CD8-positive, alpha-beta memory T cell (primary cell): Measurements from ENCODE around the gene RTL10. TPM values are rescaled to one million over a fixed set of nuclear protein-coding genes. Genes with fewer than 3 reads are reported as not detected.
A peak's percentile ranks its signal among the peaks of the same experiment; 100 is the strongest.

Experiments used
- CTCF ChIA-PET: fragments of 350-600 bp; sonication (Branson Sonifier 250); formaldehyde crosslinking; loops from one replicate; lab custom pipeline; 2021; ENCODE audit warnings: antibody characterized with exemption; lab: Charles Lee
- POLR2A ChIA-PET: fragments of 350-600 bp; sonication (Branson Sonifier 250); formaldehyde crosslinking; loops from one replicate; lab custom pipeline; 2021; ENCODE audit warnings: antibody characterized with exemption; lab: Charles Lee
- DNase-seq, 5 donors: peaks; one replicate each; pipeline versions ENCODE4 v3.0.0 to v3.0.0-alpha.2; 2020 to 2022; ENCODE audit warnings: mixed read lengths in 1 of 5
- H3K27ac ChIP-seq: one replicate; pipeline ENCODE4 v1.7.0; 2013; ENCODE audit warnings: low read depth, mild to moderate bottlenecking, low read length, moderate library complexity
- H3K27me3 ChIP-seq: 2 replicates; pipeline ENCODE4 v1.7.0; 2013; ENCODE audit warnings: low read length, mild to moderate bottlenecking; ENCODE audit not compliant: insufficient read depth, poor library complexity, severe bottlenecking
- H3K36me3 ChIP-seq: 2 replicates; pipeline ENCODE4 v1.7.0; 2013; ENCODE audit warnings: mild to moderate bottlenecking, low read length, moderate library complexity; ENCODE audit not compliant: insufficient read depth
- H3K4me1 ChIP-seq: 2 replicates; pipeline ENCODE4 v1.7.0; 2013; ENCODE audit warnings: mild to moderate bottlenecking, low read length, moderate library complexity; ENCODE audit not compliant: insufficient read depth
- H3K4me3 ChIP-seq: 2 replicates; pipeline ENCODE4 v1.7.0; 2013; ENCODE audit warnings: mild to moderate bottlenecking, low read length
- H3K9me3 ChIP-seq: 2 replicates; pipeline ENCODE4 v1.7.0; 2013; ENCODE audit warnings: mild to moderate bottlenecking, low read length
- H3K27ac Mint-ChIP-seq, 8 donors: one replicate each; pipeline ENCODE4 v1.8.0; 2020 to 2021; ENCODE audit warnings: mixed read lengths in 8 of 8, mild to moderate bottlenecking in 6 of 8, inconsistent platforms in 3 of 8, moderate library complexity in 3 of 8
- H3K27me3 Mint-ChIP-seq, 2 donors: one replicate each; pipeline ENCODE4 v1.8.0; 2020 to 2021; ENCODE audit warnings: mixed read lengths in 2 of 2, mild to moderate bottlenecking in 1 of 2, moderate library complexity in 1 of 2
- H3K36me3 Mint-ChIP-seq, 3 donors: one replicate each; pipeline ENCODE4 v1.8.0; 2020 to 2021; ENCODE audit warnings: mixed read lengths in 3 of 3, inconsistent platforms in 1 of 3, mild to moderate bottlenecking in 1 of 3
- H3K4me1 Mint-ChIP-seq, 3 donors: one replicate each; pipeline ENCODE4 v1.8.0; 2020 to 2021; ENCODE audit warnings: mixed read lengths in 3 of 3, inconsistent platforms in 1 of 3, mild to moderate bottlenecking in 1 of 3
- H3K4me3 Mint-ChIP-seq, 7 donors: one replicate each; pipeline ENCODE4 v1.8.0; 2020 to 2021; ENCODE audit warnings: mixed read lengths in 7 of 7, mild to moderate bottlenecking in 6 of 7, moderate library complexity in 4 of 7, inconsistent platforms in 2 of 7
- H3K9me3 Mint-ChIP-seq, 5 donors: one replicate each; pipeline ENCODE4 v1.8.0; 2020 to 2022; ENCODE audit warnings: mixed read lengths in 5 of 5, mild to moderate bottlenecking in 3 of 5, moderate library complexity in 2 of 5, inconsistent platforms in 1 of 5
- polyA plus RNA-seq: library from polyadenylated mRNA; unstranded; fragments of 300-500 nt; fragmentation: Illumina TruSeq; gene quantifications from one replicate; pipeline ENCODE4 v1.2.3, GENCODE V29; 2021
- total RNA-seq, 2 experiments: library from RNA; stranded (reverse); gene quantifications; one replicate each; pipeline ENCODE4 v1.2.3, GENCODE V29; 2021

RTL10 gene
- total and polyA plus RNA-seq, 3 experiments from 2014 or later: 10.8 to 23.2 (median 18.1) TPM

GRCh38 chr22:19852177-19852781, 2.4 kb downstream of the RTL10 start:
- POLR2A ChIA-PET: no interaction called here
- Histone ChIP-seq H3K36me3 (peaks cover 28% of the 10 kb centered on the region), H3K27me3 (no peaks in the 10 kb centered on the region), H3K4me3 (no peak overlapping the region), H3K9me3 (no peaks in the 10 kb centered on the region), H3K4me1 (peaks cover 27% of the 10 kb centered on the region), H3K27ac (no peak overlapping the region)
- no peak for DNase-seq
- Mint-ChIP-seq H3K9me3 (no peaks in the 10 kb centered on the region), H3K27me3 (no peaks in the 10 kb centered on the region), H3K36me3 (peaks cover 0 to 54% (median 2%) of the 10 kb centered on the region in 3 donors), H3K4me1 (peaks cover 31 to 54% (median 37%) of the 10 kb centered on the region in 3 donors), H3K4me3 (peak overlapping the region; percentile 73 to 99 (median 93)), H3K27ac (peak overlapping the region in 7 of 8 donors; percentile 53 to 98 (median 72))
- CTCF ChIA-PET: interaction anchor here (2.1 kb wide), 1 partner anchor 122 kb away, joined by 6 read pairs; no protein-coding TSS in a partner anchor

GRCh38 chr22:19851291-19852176, 3.1 kb downstream of the RTL10 start:
- Histone ChIP-seq H3K9me3 (no peaks in the 10 kb centered on the region), H3K36me3 (peaks cover 28% of the 10 kb centered on the region), H3K27ac (no peak overlapping the region), H3K4me3 (no peak overlapping the region), H3K27me3 (no peaks in the 10 kb centered on the region), H3K4me1 (peaks cover 27% of the 10 kb centered on the region)
- Mint-ChIP-seq H3K9me3 (no peaks in the 10 kb centered on the region), H3K4me1 (peaks cover 27 to 48% (median 30%) of the 10 kb centered on the region in 3 donors), H3K27ac (peak overlapping the region in 1 of 8 donors; percentile 50), H3K4me3 (peak overlapping the region in 4 of 7 donors; percentile 28 to 95 (median 86)), H3K27me3 (no peaks in the 10 kb centered on the region), H3K36me3 (peaks cover 0 to 55% (median 2%) of the 10 kb centered on the region in 3 donors)
- ChIA-PET CTCF (interaction anchor here (2.1 kb wide), 1 partner anchor 121 kb away, joined by 6 read pairs; no protein-coding TSS in a partner anchor), POLR2A (interaction anchor here (0.6 kb wide), 1 partner anchor 766 kb away, joined by 4 read pairs; no protein-coding TSS in a partner anchor)
- DNase-seq: no peak

- Histone ChIP-seq H3K4me1 (peaks cover 22% of the 10 kb centered on the region), H3K27me3 (no peaks in the 10 kb centered on the region), H3K9me3 (no peaks in the 10 kb centered on the region), H3K4me3 (no peak overlapping the region), H3K27ac (no peak overlapping the region), H3K36me3 (peaks cover 28% of the 10 kb centered on the region)
- no peak for DNase-seq
- Mint-ChIP-seq H3K9me3 (no peaks in the 10 kb centered on the region), H3K4me1 (peaks cover 23 to 48% (median 30%) of the 10 kb centered on the region in 3 donors), H3K36me3 (peaks cover 0 to 55% (median 4%) of the 10 kb centered on the region in 3 donors), H3K27me3 (no peaks in the 10 kb centered on the region), H3K27ac (peak overlapping the region in 3 of 8 donors; percentile 3 to 50 (median 23)), H3K4me3 (no peak overlapping the region)
- ChIA-PET CTCF (interaction anchor here (2.1 kb wide), 1 partner anchor 120 kb away, joined by 6 read pairs; no protein-coding TSS in a partner anchor), POLR2A (interaction anchor here (0.6 kb wide), 1 partner anchor 766 kb away, joined by 4 read pairs; no protein-coding TSS in a partner anchor)
Measured at GRCh38 chr22:19850763-19851109, 3.9 kb downstream of the RTL10 start.

GRCh38 chr22:19849835-19850762, 4.6 kb downstream of the RTL10 start:
- Histone ChIP-seq H3K27me3 (no peaks in the 10 kb centered on the region), H3K9me3 (no peaks in the 10 kb centered on the region), H3K27ac (no peak overlapping the region), H3K4me3 (no peak overlapping the region), H3K36me3 (peaks cover 28% of the 10 kb centered on the region), H3K4me1 (peaks cover 26% of the 10 kb centered on the region)
- H3K4me1 Mint-ChIP-seq: peaks cover 23 to 49% (median 31%) of the 10 kb centered on the region in 3 donors
- H3K9me3 Mint-ChIP-seq: no peaks in the 10 kb centered on the region
- H3K36me3 Mint-ChIP-seq: peaks cover 0 to 54% (median 4%) of the 10 kb centered on the region in 3 donors
- POLR2A ChIA-PET: no interaction called here
- no peak for DNase-seq
- peak overlapping the region in 1 of 7 donors; percentile 38 for H3K4me3 Mint-ChIP-seq
- CTCF ChIA-PET: interaction anchor here (2.1 kb wide), 1 partner anchor 120 kb away, joined by 6 read pairs; no protein-coding TSS in a partner anchor
- peak overlapping the region in 4 of 8 donors; percentile 3 to 69 (median 50) for H3K27ac Mint-ChIP-seq
- no peaks in the 10 kb centered on the region for H3K27me3 Mint-ChIP-seq

- CTCF ChIA-PET: no interaction called here
- no peaks in the 10 kb centered on the region for H3K27me3 Mint-ChIP-seq
- H3K9me3 Mint-ChIP-seq: no peaks in the 10 kb centered on the region
- Histone ChIP-seq H3K27me3 (no peaks in the 10 kb centered on the region), H3K36me3 (peaks cover 28% of the 10 kb centered on the region), H3K4me1 (peaks cover 37% of the 10 kb centered on the region), H3K27ac (no peak overlapping the region), H3K9me3 (no peaks in the 10 kb centered on the region), H3K4me3 (no peak overlapping the region)
- H3K27ac Mint-ChIP-seq: peak overlapping the region in 2 of 8 donors; percentile 47 to 49
- POLR2A ChIA-PET: no interaction called here
- DNase-seq: no peak
- peaks cover 23 to 53% (median 25%) of the 10 kb centered on the region in 3 donors for H3K4me1 Mint-ChIP-seq
- H3K36me3 Mint-ChIP-seq: peaks cover 0 to 47% (median 4%) of the 10 kb centered on the region in 3 donors
- H3K4me3 Mint-ChIP-seq: no peak overlapping the region
Measured at GRCh38 chr22:19848298-19849224, 6.1 kb downstream of the RTL10 start.

- Mint-ChIP-seq H3K4me3 (no peak overlapping the region), H3K9me3 (no peaks in the 10 kb centered on the region), H3K27me3 (no peaks in the 10 kb centered on the region), H3K36me3 (peaks cover 0 to 37% (median 4%) of the 10 kb centered on the region in 3 donors), H3K4me1 (peaks cover 11 to 41% (median 12%) of the 10 kb centered on the region in 3 donors), H3K27ac (peak overlapping the region in 1 of 8 donors; percentile 47)
- Histone ChIP-seq H3K27ac (no peak overlapping the region), H3K27me3 (no peaks in the 10 kb centered on the region), H3K4me3 (no peak overlapping the region), H3K9me3 (no peaks in the 10 kb centered on the region), H3K4me1 (peaks cover 24% of the 10 kb centered on the region), H3K36me3 (peaks cover 28% of the 10 kb centered on the region)
- no peak for DNase-seq
- ChIA-PET CTCF (no interaction called here), POLR2A (no interaction called here)
Measured at GRCh38 chr22:19847345-19847632, 7.4 kb downstream of the RTL10 start.
